ENCODE measurements around the gene ZNF554.
"Not testable (repeated sequence)": the region's sequence is repeated elsewhere in the genome, so short reads cannot be mapped to it uniquely, and the experiment has no call there.

ZNF554 gene

DNA sequence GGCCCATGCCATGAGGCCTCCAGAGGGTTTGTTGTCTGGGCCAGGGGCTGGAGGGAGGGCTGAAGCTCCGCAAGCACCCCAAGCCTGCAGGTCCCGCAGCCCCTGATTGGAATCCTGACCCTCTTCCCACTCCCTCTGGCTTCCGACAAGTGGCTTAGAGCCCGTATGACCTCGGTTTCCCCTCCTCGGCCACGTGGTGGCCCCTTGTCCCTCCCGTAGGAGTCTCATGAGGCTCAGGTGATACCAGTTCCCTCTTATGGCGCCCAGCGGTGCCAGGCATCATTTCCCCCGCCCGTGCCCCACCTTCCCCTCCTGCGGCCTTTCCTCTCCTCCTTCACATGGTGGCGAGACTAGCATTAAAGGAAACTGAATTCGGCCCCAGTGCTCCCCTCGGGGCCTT lies 28.2 kb upstream of the ZNF554 start:
- no peak for DNase-seq

- DNase-seq, result no peak
These were observed 27.8 kb upstream of the ZNF554 start for GRCh38 chr19:2791876-2792275.

DNA sequence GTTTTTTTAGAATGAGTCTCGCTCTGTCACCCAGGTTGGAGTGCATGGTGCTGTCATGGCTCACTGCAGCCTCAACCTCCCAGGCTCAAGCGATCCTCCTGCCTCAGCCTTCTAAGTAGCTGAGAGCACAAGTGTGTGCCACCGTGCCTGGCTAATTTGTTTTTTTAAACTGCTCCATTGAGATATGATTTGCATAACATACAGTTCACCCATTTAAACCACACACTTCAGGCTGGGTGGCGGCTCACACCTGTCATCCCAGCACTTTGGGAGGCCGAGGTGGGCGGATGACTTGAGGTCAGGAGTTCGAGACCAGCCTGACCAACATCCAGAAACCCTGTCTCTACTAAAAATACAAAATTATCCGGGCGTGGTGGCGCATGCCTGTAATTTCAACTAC lies 27.0 kb upstream of the ZNF554 start:
- not testable (repeated sequence) for DNase-seq

DNA sequence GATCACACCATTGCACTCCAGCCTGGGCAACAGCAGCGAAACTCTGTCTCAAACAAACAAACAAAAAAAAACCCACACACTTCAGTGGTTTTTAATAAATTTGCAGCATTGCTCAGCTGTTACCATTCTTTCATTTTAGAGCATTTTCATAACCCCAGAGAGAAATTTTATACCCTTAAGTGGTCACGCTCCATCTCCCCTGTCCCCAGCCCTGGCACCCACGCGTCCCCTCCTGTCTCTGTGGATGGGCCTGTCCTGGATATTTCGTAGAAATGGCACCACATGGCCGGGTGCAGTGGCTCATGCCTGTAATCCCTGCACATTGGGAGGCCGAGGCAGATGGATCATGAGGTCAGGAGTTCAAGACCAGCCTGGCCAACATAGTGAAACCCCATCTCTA lies 26.5 kb upstream of the ZNF554 start:
- DNase-seq, result no peak

- no peak for DNase-seq
These were observed 26.1 kb upstream of the ZNF554 start for GRCh38 chr19:2793577-2793976.

DNA sequence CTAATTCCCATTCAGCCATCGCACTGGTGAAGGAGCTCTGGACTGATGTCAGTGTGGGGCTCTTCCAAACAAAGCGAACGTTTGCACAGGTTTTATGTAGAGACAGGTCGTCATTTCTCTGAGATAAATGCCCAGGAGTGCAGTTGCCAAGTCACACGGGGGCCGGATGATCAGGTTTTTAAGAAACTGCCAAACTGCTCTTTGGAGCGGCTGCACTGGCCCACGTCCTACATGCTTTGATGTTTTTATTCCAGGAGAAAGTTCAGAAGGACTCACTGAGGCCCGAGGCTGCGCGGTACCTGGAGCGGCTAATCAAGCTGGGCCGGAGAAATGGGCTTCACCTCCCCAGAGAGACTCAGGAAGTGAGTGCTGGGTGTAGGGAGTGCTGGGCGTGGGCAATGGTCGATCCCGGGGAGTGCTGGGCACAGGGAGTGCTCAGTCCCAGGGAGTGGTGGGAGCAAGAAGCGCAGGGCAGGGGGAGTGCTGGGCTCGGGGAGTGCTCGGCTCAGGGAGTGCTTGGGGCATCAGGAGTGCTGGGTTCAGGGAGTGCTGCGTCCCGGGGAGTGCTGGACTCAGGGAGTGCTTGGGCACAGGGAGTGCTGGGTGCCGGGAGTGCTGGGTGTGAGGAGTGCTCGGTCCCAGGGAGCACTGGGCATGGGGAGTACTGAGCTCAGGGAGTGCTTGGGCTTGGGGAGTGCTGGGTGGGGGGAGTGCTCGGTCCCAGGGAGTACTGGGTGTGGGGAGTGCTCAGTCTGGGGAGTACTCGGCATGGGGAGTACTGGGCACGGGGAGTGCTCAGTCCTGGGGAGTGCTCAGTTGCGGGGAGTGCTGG lies 23.6 kb upstream of the ZNF554 start:
- no peak for DNase-seq

GRCh38 chr19:2796659-2797266 lies 22.9 kb upstream of the ZNF554 start:
- no peak for DNase-seq

DNA sequence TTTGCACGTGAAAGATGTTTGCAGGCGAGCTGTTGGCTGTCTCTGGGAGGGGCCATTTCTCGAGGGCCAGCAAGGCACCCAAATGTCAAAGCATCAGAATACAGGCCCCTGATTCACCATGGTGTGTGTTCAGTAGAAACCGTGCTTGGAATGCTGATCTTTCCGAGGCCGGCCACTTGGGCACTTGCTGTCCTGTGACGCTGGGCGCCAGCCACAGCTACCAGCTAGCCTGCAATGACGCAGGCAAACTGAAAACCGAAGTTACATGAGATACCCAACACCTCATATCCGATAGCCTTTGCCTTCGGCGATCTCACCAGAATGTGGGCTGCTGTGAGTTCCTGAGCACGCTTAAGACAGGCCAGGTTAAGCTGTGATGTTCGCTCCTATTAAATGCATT lies 22.4 kb upstream of the ZNF554 start:
- no peak for DNase-seq

DNA sequence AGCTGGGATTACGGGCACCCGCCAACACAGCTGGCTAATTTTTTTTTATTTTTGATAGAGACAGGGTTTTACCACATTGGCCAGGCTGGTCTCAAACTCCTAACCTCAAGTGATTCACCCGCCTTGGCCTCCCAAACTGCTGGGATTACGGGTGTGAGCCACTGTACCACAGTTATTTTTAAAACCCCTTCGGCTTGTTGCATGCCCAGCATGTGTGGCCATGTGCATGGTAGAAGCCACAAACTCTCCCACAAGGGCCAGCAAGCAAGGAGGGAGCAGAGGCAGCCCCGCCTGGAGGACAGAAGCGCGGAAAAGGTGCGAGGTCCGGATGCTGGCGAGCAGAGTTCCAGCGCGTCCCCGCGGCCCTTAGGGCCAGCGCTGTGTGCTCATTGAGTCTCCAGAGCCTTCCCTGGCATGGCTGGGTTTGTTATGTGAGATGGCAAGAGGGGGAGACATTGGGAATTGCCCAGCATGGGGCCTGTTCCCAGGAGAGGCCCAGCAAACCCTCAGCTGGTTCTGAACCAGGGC lies 21.4 kb upstream of the ZNF554 start:
- DNase-seq, result no peak

GRCh38 chr19:2798733-2799132 lies 20.9 kb upstream of the ZNF554 start:
- DNase-seq, result no peak

DNA sequence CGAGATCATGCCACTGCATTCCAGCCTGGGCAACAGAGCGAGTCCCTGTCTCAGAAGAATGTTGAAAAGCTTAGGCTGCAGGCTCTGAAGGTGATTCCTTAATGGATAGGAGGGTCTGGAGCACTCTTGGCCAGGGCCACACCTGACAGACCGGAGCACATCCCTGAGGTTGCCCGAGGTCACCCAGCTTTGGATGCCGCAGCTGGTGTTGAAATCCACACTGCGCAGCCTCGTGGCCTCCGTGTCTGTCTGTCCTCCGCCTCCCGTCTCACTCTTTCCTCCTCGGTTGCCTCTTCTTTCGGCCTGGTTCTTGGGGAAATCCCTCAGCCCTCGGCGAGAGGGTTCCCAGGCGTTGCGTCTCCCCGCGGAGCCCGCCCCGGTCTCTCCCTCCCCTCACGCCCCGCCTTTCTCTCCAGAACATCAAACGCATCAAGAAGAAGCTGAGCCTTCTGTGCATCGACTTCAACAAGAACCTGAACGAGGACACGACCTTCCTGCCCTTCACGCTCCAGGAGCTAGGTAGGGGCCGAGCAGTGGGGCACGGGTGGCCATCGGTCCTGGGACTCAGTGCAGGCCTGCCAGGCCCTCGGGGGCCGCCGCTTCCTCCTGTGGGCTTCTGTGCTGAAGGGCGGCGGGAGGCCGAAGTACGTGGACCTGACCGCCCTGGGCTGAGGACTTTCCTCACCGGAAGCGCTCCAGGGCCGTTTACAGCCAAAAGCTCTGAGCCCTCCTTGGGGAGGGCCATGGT lies 20.2 kb upstream of the ZNF554 start:
- no peak for DNase-seq

DNA sequence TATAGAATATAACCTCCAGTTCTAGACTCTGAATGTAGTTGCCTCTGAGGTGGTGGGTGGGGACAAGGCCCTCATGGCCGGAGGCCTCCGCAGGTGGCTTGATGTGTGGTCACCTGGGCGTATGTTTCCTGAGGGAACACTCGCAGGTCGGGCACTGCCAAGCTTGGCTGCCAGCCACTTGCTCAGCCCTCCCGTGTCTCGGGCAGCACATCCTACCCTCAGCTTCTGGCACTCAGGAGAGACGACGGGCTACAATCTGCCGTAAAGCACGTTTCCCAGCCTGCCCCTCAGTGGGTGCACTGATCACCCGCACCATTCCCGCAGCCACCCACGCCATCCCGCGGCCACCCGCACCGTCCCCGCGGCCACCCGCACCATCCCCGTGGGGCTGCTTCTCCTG lies 19.2 kb upstream of the ZNF554 start:
- no peak for DNase-seq

DNA sequence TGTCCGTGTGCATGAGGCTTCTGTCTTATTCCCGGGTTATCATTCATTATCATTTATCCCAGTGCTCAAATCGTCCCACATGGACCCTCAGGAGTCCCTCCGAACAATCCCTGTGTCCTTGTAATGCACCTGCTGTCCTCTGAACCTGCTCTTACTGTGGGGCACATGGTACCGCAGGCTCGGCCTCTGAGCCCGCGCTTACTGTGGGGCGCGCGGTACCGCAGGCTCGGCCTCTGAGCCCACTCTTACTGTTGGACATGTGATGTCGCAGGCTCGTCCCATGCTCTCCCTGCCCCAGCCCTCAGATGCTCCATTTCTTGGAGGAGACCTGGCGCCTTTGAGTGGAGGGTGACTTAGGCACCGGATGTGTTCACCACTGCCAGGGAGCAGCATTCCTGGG lies 16.8 kb upstream of the ZNF554 start:
- DNase-seq, result no peak

GRCh38 chr19:2803486-2804155 lies 16.0 kb upstream of the ZNF554 start:
- no peak for DNase-seq

DNA sequence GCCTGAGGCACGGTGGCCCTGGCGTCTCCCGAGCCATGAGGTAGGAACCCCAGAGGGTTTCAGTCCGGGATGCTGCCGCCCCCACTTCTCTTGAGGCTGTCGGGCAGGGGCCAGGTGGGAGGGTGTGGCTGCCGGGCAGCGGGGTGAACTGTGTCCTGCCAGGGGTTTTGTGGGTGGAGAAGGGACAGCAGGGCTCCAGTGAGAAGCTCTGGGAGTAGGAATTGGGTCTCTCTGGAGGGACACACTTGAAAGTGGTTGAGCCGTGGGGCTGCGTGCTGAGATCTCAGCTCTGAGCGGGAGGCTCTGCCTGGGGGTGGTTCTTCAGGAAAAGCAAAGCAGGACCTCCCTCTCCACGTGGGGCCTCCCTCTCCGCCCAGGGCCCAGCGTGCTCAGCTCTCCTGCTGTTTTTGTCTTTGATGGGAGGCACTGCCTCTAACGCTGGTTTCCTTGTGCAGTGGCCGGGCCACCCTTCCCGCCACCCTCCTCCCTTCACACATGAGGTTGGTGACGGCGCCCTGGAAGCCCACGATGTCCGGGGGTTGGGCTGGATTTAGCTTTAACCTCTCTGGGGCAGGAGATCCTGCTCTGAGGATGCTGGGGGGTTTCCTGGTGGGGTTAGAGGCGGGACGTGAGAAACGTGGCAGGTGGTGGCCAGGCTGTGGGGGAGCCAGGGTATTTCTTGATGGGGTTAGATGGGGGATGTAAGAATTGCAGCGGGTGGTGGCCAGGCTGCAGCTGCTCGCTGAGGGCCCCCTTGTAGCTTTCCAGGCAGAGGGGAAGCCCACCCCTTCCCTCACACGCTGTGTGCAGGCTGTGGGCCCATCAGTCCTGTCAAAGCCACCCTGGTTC lies 15.3 kb upstream of the ZNF554 start:
- DNase-seq, result no peak

GRCh38 chr19:2805261-2805900 lies 14.3 kb upstream of the ZNF554 start:
- no peak for DNase-seq

DNA sequence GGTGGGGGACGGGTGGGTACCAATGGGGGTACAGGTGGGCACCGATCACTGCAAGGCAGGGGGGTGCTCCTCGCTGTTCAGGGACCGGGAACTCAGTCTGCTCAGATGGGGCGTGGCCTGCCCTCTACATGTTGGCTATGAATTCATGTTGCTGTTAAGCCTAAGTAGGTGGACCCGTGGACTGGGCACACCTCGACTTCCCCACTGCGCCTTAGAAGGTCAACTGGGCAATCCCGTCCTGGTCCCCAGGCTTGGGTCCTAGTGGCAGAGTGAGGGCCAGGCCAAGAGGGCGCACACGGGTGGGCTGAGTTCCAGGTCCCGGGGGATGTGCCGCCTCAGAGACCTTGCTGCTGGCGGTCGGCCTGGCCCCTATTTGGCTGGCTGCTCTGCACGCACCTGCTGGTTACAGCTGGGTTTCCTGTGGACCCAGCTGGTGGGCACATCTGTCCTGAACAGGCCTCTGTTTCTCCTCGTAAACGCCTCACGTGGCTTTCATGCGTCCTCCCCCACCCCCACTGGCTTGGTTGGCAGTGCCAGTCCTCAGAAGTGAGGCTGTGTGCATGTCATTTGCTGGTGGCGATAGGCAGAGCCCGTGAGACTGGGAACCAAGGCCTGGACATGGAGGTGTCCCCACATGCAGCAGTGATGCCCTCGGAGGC lies 13.5 kb upstream of the ZNF554 start:
- no peak for DNase-seq

- no peak for DNase-seq
These were observed 12.8 kb upstream of the ZNF554 start for GRCh38 chr19:2806736-2807378.

DNA sequence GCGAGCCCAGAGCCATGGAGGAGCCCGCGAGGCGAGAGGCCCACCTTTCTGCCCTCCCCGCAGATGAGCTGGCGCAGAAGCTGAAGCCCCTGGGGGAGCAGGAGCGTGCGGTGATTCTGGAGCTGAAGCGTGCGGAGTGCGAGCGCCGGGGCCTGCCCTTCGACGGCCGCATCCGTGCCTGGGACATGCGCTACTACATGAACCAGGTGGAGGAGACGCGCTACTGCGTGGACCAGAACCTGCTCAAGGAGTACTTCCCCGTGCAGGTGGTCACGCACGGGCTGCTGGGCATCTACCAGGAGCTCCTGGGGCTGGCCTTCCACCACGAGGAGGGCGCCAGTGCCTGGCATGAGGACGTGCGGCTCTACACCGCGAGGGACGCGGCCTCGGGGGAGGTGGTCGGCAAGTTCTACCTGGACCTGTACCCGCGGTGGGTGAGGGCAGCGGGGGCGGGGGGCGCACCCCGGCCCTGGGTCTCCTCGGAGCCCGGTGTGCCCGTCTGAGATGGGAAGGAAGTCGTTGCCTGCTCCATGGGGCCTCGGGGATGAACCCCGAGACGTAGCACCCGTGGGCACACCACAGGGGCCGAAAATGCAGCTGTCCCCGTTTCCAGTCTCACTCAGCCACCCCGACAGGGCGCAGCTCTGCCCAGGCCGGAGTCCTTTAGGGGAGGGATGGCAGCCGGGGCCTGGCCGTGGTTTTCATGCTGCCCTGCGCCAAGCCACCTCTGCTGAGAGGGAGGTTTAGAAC lies 12.1 kb upstream of the ZNF554 start:
- DNase-seq, result no peak

All from NCI-H1105 (cell line).